ENCODE measurements around the gene PARP1. TPM values are rescaled to one million over a fixed set of nuclear protein-coding genes. Genes with fewer than 3 reads are reported as not detected.

The PARP1 gene
- total RNA-seq, 4 donors from 2014 or later, result 62.3 to 76.9 (median 63.4) TPM

- no peak for ATAC-seq (ENCODE audit: low FRiP score)
- no peak for TF ChIP-seq CTCF (IDR thresholded peaks at IDR 0.05)
- DNase-seq (ENCODE audit: low spot score), result no peak
Observed at GRCh38 chr1:226369110-226369509, 38.8 kb downstream of the PARP1 start.

DNA sequence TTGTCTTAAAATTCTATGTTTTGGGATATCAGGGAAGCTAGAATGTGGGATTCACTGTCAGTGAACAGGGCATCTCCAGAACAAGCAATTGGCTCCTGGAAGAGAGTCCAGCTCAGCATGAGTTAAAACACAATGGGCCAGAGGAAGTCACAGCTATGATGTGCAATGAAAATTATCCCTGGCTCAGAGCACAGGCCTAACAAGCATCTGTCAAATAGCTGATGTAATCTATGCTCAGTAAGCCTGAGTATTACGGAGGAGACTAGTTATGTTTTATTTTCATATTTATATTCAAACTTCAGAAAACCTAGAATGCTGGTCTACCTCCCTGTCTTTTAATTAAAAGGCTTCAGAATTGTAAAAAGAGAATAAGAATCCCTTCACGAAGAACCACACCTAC, 41.6 kb downstream of the PARP1 start:
- no peak for TF ChIP-seq CTCF (IDR thresholded peaks at IDR 0.05)
- ATAC-seq (ENCODE audit: low FRiP score) (no peak), DNase-seq (ENCODE audit: low spot score) (no peak)

DNA sequence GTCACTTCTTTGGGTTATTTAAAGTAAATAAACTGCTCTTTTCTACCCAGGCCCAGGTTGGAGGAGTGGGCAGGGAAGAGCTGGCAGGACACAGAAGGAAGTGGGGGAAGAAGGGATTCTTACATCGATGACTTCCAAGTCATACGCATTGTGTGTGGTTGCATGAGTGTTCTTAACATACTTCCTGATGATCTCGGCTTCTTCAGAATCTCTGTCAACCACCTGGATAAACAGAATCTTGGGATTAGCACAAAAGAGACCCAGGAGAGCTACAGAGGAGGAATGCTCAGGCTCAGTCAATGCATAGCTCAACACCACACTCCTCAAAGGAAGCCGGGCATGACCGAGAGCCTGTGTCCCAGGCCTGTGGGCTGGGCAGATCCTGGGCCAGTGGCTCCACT, 42.1 kb downstream of the PARP1 start:
- TF ChIP-seq CTCF (IDR thresholded peaks at IDR 0.05), result no peak
- no peak for DNase-seq (ENCODE audit: low spot score)
- no peak for ATAC-seq (ENCODE audit: low FRiP score)

GRCh38 chr1:226364901-226365565, 42.9 kb downstream of the PARP1 start:
- no peak for DNase-seq (ENCODE audit: low spot score)
- no peak for ATAC-seq (ENCODE audit: low FRiP score)
- no peak for TF ChIP-seq CTCF (IDR thresholded peaks at IDR 0.05)

- ATAC-seq (ENCODE audit: low FRiP score), result no peak
- DNase-seq (ENCODE audit: low spot score), result no peak
- TF ChIP-seq CTCF (IDR thresholded peaks at IDR 0.05), result no peak
Observed at GRCh38 chr1:226364514-226364899, 43.4 kb downstream of the PARP1 start.

- TF ChIP-seq CTCF (IDR thresholded peaks at IDR 0.05), result no peak
- ATAC-seq (ENCODE audit: low FRiP score) (no peak), DNase-seq (ENCODE audit: low spot score) (no peak)
Observed at GRCh38 chr1:226363801-226364513, 43.9 kb downstream of the PARP1 start.

Data from omental fat pad (tissue), 4 donors.